IMR-90 (cell line): ENCODE data around the gene ARMC6. TPM values are rescaled to one million over a fixed set of nuclear protein-coding genes. Genes with fewer than 3 reads are reported as not detected.

Source experiments
- ATAC-seq: fragments of 200-7000 bp; cut with Tn5 transposase; 2 replicates; pipeline ENCODE4 v1.9.1; 2020; ENCODE audit warnings: low read depth, mild to moderate bottlenecking, moderate library complexity
- BruUV-seq: library from RNA; stranded (reverse); fragments of 400-500 nt; replicated peaks from 2 replicates; lab custom pipeline; 2021; lab: Mats Ljungman, UMichigan
- CTCF ChIA-PET: fragments of 300-600 bp; formaldehyde crosslinking; extraction: SDS; loops from one replicate; lab custom pipeline; 2021; ENCODE audit warnings: antibody characterized with exemption; lab: Yijun Ruan, JAX
- POLR2A ChIA-PET: fragments of 300-600 bp; sonication (Branson Sonifier 250); formaldehyde crosslinking; loops from one replicate; lab custom pipeline; 2022; ENCODE audit warnings: antibody characterized with exemption; ENCODE audit not compliant: unreplicated experiment; lab: Charles Lee
- DNase-seq: peaks from one replicate; pipeline ENCODE4 v3.0.0; 2013
- H2AFZ ChIP-seq: replicated peaks from 2 replicates; pipeline ENCODE3; 2013; ENCODE audit warnings: low read length, mild to moderate bottlenecking; ENCODE audit not compliant: poor library complexity
- H2AK5ac ChIP-seq: 2 replicates; pipeline ENCODE4 v1.6.1; 2013; ENCODE audit warnings: low read depth, low read length, inconsistent platforms
- H2AK9ac ChIP-seq: replicated peaks from 2 replicates; pipeline ENCODE3; 2013; ENCODE audit warnings: mild to moderate bottlenecking, low read depth, low read length, moderate library complexity; ENCODE audit not compliant: poor library complexity
- H2BK120ac ChIP-seq: 2 replicates; pipeline ENCODE4 v1.6.1; 2013; ENCODE audit warnings: low read depth, low read length, inconsistent platforms
- H2BK15ac ChIP-seq: 3 replicates; pipeline ENCODE4 v1.6.1; 2013; ENCODE audit warnings: low read depth, low read length, inconsistent platforms
- H2BK20ac ChIP-seq: 2 replicates; pipeline ENCODE4 v1.6.1; 2013; ENCODE audit warnings: low read depth, mild to moderate bottlenecking, inconsistent platforms, low read length, moderate library complexity
- H2BK5ac ChIP-seq: 2 replicates; pipeline ENCODE4 v1.6.1; 2013; ENCODE audit warnings: mild to moderate bottlenecking, low read depth, low read length, inconsistent platforms; ENCODE audit not compliant: poor library complexity, severe bottlenecking
- H3K14ac ChIP-seq: replicated peaks from 2 replicates; pipeline ENCODE4 v1.6.1; 2013; ENCODE audit warnings: low read depth, low read length, inconsistent platforms
- H3K18ac ChIP-seq: 2 replicates; pipeline ENCODE4 v1.6.1; 2013; ENCODE audit warnings: low read depth, low read length, control low read depth
- H3K23ac ChIP-seq: 2 replicates; pipeline ENCODE4 v1.6.1; 2013; ENCODE audit warnings: low read depth, low read length, inconsistent platforms
- H3K27ac ChIP-seq: 2 replicates; pipeline ENCODE4 v1.5.1; 2013; ENCODE audit warnings: mild to moderate bottlenecking, control low read depth, low read length; ENCODE audit not compliant: insufficient read depth
- H3K27me3 ChIP-seq: 2 replicates; pipeline ENCODE4 v1.6.1; 2013; ENCODE audit warnings: low read length; ENCODE audit not compliant: control insufficient read depth, insufficient read depth
- H3K36me3 ChIP-seq: 2 replicates; pipeline ENCODE4 v1.6.1; 2013; ENCODE audit warnings: low read length, mixed read lengths; ENCODE audit not compliant: control insufficient read depth, insufficient read depth
- H3K4ac ChIP-seq: 2 replicates; pipeline ENCODE4 v1.6.1; 2013; ENCODE audit warnings: low read depth, low read length, inconsistent platforms
- H3K4me1 ChIP-seq: 2 replicates; pipeline ENCODE4 v1.6.1; 2013; ENCODE audit warnings: low read length, mixed read lengths; ENCODE audit not compliant: control insufficient read depth, insufficient read depth
- H3K4me2 ChIP-seq: 2 replicates; pipeline ENCODE4 v1.6.1; 2013; ENCODE audit warnings: low read depth, mild to moderate bottlenecking, control low read depth, low read length, moderate library complexity
- H3K4me3 ChIP-seq: 2 replicates; pipeline ENCODE4 v1.5.1; 2013; ENCODE audit warnings: low read depth, mild to moderate bottlenecking, control low read depth, low read length, moderate library complexity; ENCODE audit not compliant: insufficient read depth
- H3K56ac ChIP-seq: 2 replicates; pipeline ENCODE4 v1.6.1; 2013; ENCODE audit warnings: low read length, inconsistent platforms; ENCODE audit not compliant: insufficient read depth; ENCODE audit errors: extremely low read depth
- H3K79me1 ChIP-seq, 2 experiments: 2 replicates each; pipeline ENCODE4 v1.6.1; 2013; ENCODE audit warnings: low read length in 2 of 2, inconsistent platforms in 1 of 2, low read depth in 1 of 2
- H3K9ac ChIP-seq: 2 replicates; pipeline ENCODE4 v1.6.1; 2013; ENCODE audit warnings: low read depth, low read length, control low read depth
- H3K9me1 ChIP-seq: 2 replicates; pipeline ENCODE4 v1.6.1; 2013; ENCODE audit warnings: low read length, inconsistent platforms; ENCODE audit not compliant: insufficient read depth
- H3K9me3 ChIP-seq: 2 replicates; pipeline ENCODE4 v1.6.1; 2013; ENCODE audit warnings: low read length; ENCODE audit not compliant: control insufficient read depth, insufficient read depth
- H4K20me1 ChIP-seq: 2 replicates; pipeline ENCODE4 v1.6.1; 2013; ENCODE audit warnings: low read length, inconsistent platforms; ENCODE audit not compliant: insufficient read depth
- H4K5ac ChIP-seq: 2 replicates; pipeline ENCODE4 v1.6.1; 2013; ENCODE audit warnings: mild to moderate bottlenecking, low read depth, low read length, control low read depth
- H4K8ac ChIP-seq, 2 experiments: 2 replicates each; pipeline ENCODE4 v1.6.1; 2013; ENCODE audit warnings: low read depth in 2 of 2, low read length in 2 of 2, control low read depth in 1 of 2, inconsistent platforms in 1 of 2
- H4K91ac ChIP-seq: 2 replicates; pipeline ENCODE4 v1.6.1; 2013; ENCODE audit warnings: low read depth, low read length, inconsistent platforms; ENCODE audit not compliant: insufficient read depth
- BHLHE40 ChIP-seq: fragments of 150-350 bp; IDR thresholded peaks from 2 replicates; pipeline ENCODE4 v1.6.1; 2016; ENCODE audit warnings: mild to moderate bottlenecking, low read depth, low read length
- CEBPB ChIP-seq: IDR thresholded peaks from 2 replicates; pipeline ENCODE4 v1.6.1; 2012; ENCODE audit warnings: low read depth, low read length, improper control_type of control experiment
- CHD1 ChIP-seq: IDR thresholded peaks from 2 replicates; pipeline ENCODE4 v1.6.1; 2012; ENCODE audit warnings: low read depth, low read length, improper control_type of control experiment
- MAFK ChIP-seq: IDR thresholded peaks from 2 replicates; pipeline ENCODE4 v1.6.1; 2012; ENCODE audit warnings: low read depth, low read length, improper control_type of control experiment
- MAZ ChIP-seq: IDR thresholded peaks from 2 replicates; pipeline ENCODE4 v1.6.1; 2012; ENCODE audit warnings: low read depth, mild to moderate bottlenecking, low read length, improper control_type of control experiment, moderate library complexity, borderline replicate concordance
- MXI1 ChIP-seq: IDR thresholded peaks from 2 replicates; pipeline ENCODE4 v1.6.1; 2012; ENCODE audit warnings: low read depth, mild to moderate bottlenecking, low read length, moderate library complexity, borderline replicate concordance
- NFE2L2 ChIP-seq: fragments of 150-350 bp; IDR thresholded peaks from 2 replicates; pipeline ENCODE4 v1.6.1; 2016; ENCODE audit warnings: low read depth, mild to moderate bottlenecking, low read length
- POLR2A ChIP-seq: IDR thresholded peaks from 2 replicates; pipeline ENCODE4 v1.6.1; 2012; ENCODE audit warnings: mild to moderate bottlenecking, low read depth, low read length
- RAD21 ChIP-seq: IDR thresholded peaks from 2 replicates; pipeline ENCODE4 v1.6.1; 2012; ENCODE audit warnings: low read length, improper control_type of control experiment
- RCOR1 ChIP-seq: IDR thresholded peaks from 2 replicates; pipeline ENCODE4 v1.6.1; 2012; ENCODE audit warnings: mild to moderate bottlenecking, low read length, improper control_type of control experiment; ENCODE audit not compliant: insufficient replicate concordance
- RFX5 ChIP-seq: IDR thresholded peaks from 2 replicates; pipeline ENCODE4 v1.8.0; 2012; ENCODE audit warnings: low read depth, mild to moderate bottlenecking, low read length, moderate library complexity
- WGBS, 2 experiments: methylation state at CpG; one replicate each; pipeline versions ENCODE4 v1.1.5 to v1.1.7; 2013; ENCODE audit warnings: missing lambda C conversion rate in 2 of 2; ENCODE audit not compliant: insufficient read length in 1 of 2; ENCODE audit errors: extremely low coverage in 2 of 2; 5-methylcytosine and 5-hydroxymethylcytosine counted together
- dilution Hi-C: fragments of 300-500 bp; cut with HindIII; formaldehyde crosslinking; loops from one replicate; pipeline ENCODE4 v1.14.3; 2018; ENCODE audit warnings: low sequenced_read_pairs; ENCODE audit not compliant: unreplicated experiment
- in situ Hi-C: fragments of 300-500 bp; cut with MboI; formaldehyde crosslinking; loops from 3 replicates; pipeline ENCODE4 v1.14.3; 2019; ENCODE audit warnings: low sequenced_read_pairs, inconsistent platforms, mixed read lengths
- intact Hi-C: fragments of 100-400 bp; cut with micrococcal nuclease; formaldehyde crosslinking; loops from 2 replicates; pipeline ENCODE4 v1.10.0; 2022
- polyA plus RNA-seq, 3 experiments: library from polyadenylated mRNA; depleted of rRNA; stranded (reverse); fragments of >200 nt; gene quantifications; 2 replicates each; pipeline ENCODE4 v1.2.3, GENCODE V29; 2012; ENCODE audit warnings: low replicate concordance in 1 of 3
- total RNA-seq: library from RNA; depleted of rRNA; stranded (reverse); fragments of >200 nt; gene quantifications from 2 replicates; pipeline ENCODE4 v1.2.3, GENCODE V29; 2012
- TF ChIP-seq, protein P1 (sequence below): fragments of 150-350 bp; IDR thresholded peaks from 2 replicates; pipeline ENCODE4 v1.6.1; 2017; ENCODE audit warnings: mild to moderate bottlenecking, antibody characterized with exemption, low read length, low read depth
- TF ChIP-seq, protein P2 (sequence below): conservative IDR thresholded peaks from 2 replicates; pipeline ENCODE4 v1.5.1; 2012; ENCODE audit warnings: mild to moderate bottlenecking, low read depth, low read length, improper control_type of control experiment
- TF ChIP-seq, protein P3 (sequence below): fragments of 150-350 bp; IDR thresholded peaks from 2 replicates; pipeline ENCODE4 v1.6.1; 2016; ENCODE audit warnings: low read depth, mild to moderate bottlenecking, low read length, moderate library complexity, borderline replicate concordance

ARMC6 gene
- total and polyA plus RNA-seq, 2 of the 4 experiments (the other 2 are of a cell fraction) = 41.5 to 52.7 TPM

DNA sequence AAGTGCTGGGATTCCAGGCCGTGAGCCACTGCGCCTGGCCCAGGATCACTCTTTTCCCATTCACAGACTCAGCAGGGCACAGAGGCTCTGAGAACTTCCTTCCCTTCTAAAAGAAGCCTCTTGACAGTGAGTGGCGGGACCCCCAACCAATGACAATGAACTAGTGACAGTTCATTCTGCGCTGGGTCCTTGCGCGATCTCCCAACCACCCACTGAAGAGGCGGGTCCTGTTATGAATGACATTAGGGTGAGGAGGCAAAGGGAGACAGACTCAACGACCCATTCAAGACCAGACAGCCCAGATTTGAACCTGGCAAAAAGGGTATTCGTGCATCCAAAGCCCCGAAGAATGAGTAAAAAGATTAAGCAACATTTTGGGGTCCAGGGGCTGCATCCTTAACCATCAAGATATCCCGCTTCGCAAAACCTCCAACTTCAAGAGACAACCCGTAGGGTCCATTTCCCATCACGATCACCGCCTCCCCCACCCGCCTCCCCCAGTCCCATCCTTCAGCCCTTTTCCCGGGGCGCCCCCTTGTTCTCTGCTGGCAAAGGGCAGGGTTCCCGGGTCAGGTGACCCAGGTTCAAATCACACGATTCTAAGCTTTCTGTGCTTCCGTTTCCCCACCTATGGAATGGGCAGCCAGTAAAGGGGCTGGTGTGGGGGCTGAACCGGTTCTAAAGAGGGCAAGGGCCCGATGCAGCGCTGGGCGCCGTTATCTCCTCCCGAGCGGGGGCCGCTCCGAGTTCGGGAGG is 805 bp upstream of the ARMC6 start:
- Histone ChIP-seq H4K5ac (no peak overlapping the region), H4K8ac (peak overlapping the region in 1 of 2 experiments; percentile 1; a peak in 2 of 4 replicates), H3K27ac (peak overlapping the region; percentile 74), H3K9me1 (peaks cover 7% of the 10 kb centered on the region; the same call in 1 of the 2 replicates), H2AK5ac (peak overlapping the region; percentile 71), H3K27me3 (no peaks in the 10 kb centered on the region), H3K4ac (peak overlapping the region; percentile 56), H3K9me3 (no peaks in the 10 kb centered on the region), H2AK9ac (peak overlapping the region; percentile 56), H3K18ac (no peak overlapping the region), H3K56ac (peak overlapping the region; percentile 47; the same call in 1 of the 2 replicates), H4K91ac (peak overlapping the region; percentile 52; the same call in 1 of the 2 replicates), H3K36me3 (peaks cover 13% of the 10 kb centered on the region), H2BK15ac (no peak overlapping the region), H3K14ac (peak overlapping the region; percentile 35; the same call in 1 of the 2 replicates), H3K79me1 (peaks cover 37 to 73% of the 10 kb centered on the region in 2 experiments), H3K4me2 (peak overlapping the region; percentile 92), H2BK20ac (no peak overlapping the region), H3K23ac (peak overlapping the region; percentile 6; the same call in 1 of the 2 replicates), H2BK5ac (peak overlapping the region; percentile 47), H4K20me1 (peaks cover 18% of the 10 kb centered on the region), H3K4me1 (peaks cover 6% of the 10 kb centered on the region), H2AFZ (peak overlapping the region; percentile 99), H2BK120ac (no peak overlapping the region), H3K9ac (peak overlapping the region; percentile 83), H3K4me3 (peak overlapping the region; percentile 70)
- intact Hi-C loops (no loop called here), in situ Hi-C loops (no loop called here), dilution Hi-C loops (no loop called here)
- peak; percentile 95 for DNase-seq
- 1% methylated on average over 11 of the region's 31 CpGs; no CpG with 5 or more reads in 1 of the 2 experiments for WGBS, 2 experiments
- peak; percentile 68 for ATAC-seq
- ChIA-PET CTCF (no interaction called here), POLR2A (interaction anchor here (0.8 kb wide), 1 partner anchor 12 kb away, joined by 8 read pairs; no protein-coding TSS in a partner anchor)
- BruUV-seq = no TSS peak
- TF ChIP-seq RFX5 (no peak), POLR2A (peak; percentile 58), BHLHE40 (no peak), NFE2L2 (no peak), RCOR1 (no peak), MAZ (no peak), MAFK (no peak), CHD1 (no peak), RAD21 (no peak), MXI1 (no peak), CEBPB (0 out of 2 replicates have a peak, but pooled peaks have one; percentile 1)
- TF ChIP-seq, protein P1, sequence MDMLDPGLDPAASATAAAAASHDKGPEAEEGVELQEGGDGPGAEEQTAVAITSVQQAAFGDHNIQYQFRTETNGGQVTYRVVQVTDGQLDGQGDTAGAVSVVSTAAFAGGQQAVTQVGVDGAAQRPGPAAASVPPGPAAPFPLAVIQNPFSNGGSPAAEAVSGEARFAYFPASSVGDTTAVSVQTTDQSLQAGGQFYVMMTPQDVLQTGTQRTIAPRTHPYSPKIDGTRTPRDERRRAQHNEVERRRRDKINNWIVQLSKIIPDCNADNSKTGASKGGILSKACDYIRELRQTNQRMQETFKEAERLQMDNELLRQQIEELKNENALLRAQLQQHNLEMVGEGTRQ = 0 out of 2 replicates have a peak, but pooled peaks have one; percentile 33
- TF ChIP-seq, protein P2, sequence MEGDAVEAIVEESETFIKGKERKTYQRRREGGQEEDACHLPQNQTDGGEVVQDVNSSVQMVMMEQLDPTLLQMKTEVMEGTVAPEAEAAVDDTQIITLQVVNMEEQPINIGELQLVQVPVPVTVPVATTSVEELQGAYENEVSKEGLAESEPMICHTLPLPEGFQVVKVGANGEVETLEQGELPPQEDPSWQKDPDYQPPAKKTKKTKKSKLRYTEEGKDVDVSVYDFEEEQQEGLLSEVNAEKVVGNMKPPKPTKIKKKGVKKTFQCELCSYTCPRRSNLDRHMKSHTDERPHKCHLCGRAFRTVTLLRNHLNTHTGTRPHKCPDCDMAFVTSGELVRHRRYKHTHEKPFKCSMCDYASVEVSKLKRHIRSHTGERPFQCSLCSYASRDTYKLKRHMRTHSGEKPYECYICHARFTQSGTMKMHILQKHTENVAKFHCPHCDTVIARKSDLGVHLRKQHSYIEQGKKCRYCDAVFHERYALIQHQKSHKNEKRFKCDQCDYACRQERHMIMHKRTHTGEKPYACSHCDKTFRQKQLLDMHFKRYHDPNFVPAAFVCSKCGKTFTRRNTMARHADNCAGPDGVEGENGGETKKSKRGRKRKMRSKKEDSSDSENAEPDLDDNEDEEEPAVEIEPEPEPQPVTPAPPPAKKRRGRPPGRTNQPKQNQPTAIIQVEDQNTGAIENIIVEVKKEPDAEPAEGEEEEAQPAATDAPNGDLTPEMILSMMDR = no peak
- TF ChIP-seq, protein P3, sequence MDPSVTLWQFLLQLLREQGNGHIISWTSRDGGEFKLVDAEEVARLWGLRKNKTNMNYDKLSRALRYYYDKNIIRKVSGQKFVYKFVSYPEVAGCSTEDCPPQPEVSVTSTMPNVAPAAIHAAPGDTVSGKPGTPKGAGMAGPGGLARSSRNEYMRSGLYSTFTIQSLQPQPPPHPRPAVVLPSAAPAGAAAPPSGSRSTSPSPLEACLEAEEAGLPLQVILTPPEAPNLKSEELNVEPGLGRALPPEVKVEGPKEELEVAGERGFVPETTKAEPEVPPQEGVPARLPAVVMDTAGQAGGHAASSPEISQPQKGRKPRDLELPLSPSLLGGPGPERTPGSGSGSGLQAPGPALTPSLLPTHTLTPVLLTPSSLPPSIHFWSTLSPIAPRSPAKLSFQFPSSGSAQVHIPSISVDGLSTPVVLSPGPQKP = no peak
